Measurements from ENCODE around the gene TPST2. TPM values are rescaled to one million over a fixed set of nuclear protein-coding genes. Genes with fewer than 3 reads are reported as not detected.

TPST2 gene
- total and polyA plus RNA-seq, 9 of the 15 experiments (the other 6 are each of a cell fraction or from before 2014, with no cell fraction given) = 14.2 to 123 (median 60.1) TPM

DNA sequence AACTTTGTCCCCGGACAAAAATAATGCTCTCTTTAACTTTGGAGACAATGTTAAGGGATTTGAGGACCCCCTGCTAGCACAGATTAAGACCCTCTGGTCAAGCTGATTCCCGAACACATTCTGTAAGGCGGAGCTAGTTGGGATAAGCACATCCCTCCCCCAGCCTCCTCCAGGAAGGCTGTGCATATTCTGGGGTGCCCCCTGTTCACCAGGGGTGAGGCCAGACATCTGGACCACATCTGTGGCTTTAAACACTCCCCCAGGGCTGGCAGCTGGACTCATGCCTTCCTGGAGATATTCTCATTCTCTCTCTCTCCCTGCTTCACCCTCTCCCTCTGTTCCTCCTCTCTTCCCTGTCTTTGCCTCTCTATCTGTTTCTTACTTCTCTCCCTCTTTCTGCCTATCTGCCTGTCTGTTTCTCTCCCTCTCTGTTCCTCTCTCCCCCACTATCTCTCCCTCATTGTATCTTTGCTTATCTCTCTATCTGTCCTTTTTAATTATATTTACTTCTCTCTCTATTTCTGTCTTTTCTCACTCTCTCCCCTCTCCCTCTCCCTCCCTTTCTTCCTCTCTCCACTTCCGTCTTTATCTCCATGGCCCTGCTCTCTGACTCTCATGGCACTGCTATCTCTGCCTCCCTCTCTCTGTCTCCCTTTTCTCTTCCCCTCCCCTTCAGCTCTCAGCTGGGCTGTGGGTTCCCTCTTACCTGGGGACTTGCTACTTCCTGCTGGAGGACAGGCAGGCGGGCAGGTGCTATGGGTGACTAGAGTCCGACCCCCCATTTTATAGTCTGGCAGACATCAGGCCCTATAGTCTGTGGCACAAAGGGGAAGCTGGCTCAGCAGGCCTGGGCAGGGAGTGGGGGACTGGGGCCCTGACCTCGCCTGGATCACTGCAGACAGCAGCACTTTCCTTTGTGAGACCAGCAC is 27.6 kb upstream of the TPST2 start, which contains the start of gene CRYBB1 (continued):
- TF ChIP-seq, protein P1, sequence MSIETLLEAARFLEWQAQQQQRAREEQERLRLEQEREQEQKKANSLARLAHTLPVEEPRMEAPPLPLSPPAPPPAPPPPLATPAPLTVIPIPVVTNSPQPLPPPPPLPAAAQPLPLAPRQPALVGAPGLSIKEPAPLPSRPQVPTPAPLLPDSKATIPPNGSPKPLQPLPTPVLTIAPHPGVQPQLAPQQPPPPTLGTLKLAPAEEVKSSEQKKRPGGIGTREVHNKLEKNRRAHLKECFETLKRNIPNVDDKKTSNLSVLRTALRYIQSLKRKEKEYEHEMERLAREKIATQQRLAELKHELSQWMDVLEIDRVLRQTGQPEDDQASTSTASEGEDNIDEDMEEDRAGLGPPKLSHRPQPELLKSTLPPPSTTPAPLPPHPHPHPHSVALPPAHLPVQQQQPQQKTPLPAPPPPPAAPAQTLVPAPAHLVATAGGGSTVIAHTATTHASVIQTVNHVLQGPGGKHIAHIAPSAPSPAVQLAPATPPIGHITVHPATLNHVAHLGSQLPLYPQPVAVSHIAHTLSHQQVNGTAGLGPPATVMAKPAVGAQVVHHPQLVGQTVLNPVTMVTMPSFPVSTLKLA (conservative IDR thresholded peaks at IDR 0.05) = peak in 1 of 2 experiments; percentile 23; a peak in 1 of 4 replicates
- TF ChIP-seq, protein P2, sequence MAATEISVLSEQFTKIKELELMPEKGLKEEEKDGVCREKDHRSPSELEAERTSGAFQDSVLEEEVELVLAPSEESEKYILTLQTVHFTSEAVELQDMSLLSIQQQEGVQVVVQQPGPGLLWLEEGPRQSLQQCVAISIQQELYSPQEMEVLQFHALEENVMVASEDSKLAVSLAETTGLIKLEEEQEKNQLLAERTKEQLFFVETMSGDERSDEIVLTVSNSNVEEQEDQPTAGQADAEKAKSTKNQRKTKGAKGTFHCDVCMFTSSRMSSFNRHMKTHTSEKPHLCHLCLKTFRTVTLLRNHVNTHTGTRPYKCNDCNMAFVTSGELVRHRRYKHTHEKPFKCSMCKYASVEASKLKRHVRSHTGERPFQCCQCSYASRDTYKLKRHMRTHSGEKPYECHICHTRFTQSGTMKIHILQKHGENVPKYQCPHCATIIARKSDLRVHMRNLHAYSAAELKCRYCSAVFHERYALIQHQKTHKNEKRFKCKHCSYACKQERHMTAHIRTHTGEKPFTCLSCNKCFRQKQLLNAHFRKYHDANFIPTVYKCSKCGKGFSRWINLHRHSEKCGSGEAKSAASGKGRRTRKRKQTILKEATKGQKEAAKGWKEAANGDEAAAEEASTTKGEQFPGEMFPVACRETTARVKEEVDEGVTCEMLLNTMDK (IDR thresholded peaks at IDR 0.05; ENCODE audit: borderline replicate concordance, insufficient read depth, low read depth, low read length, poor library complexity, severe bottlenecking) = no peak
- TF ChIP-seq GTF2F1 (IDR thresholded peaks at IDR 0.05; ENCODE audit: low read depth, low read length) (no peak), NFE2L1 (tag; IDR thresholded peaks at IDR 0.05; ENCODE audit: borderline replicate concordance, low read depth) (no peak), ZKSCAN8 (CRISPR knock-in tag; IDR thresholded peaks at IDR 0.05) (no peak), CHD4 (IDR thresholded peaks at IDR 0.05; ENCODE audit: insufficient read depth, insufficient replicate concordance, low read depth, low read length, poor library complexity, severe bottlenecking) (no peak), SUPT5H (IDR thresholded peaks at IDR 0.05) (peak; percentile 48; the same call in 1 of the 2 replicates), TSC22D4 (tag; IDR thresholded peaks at IDR 0.05) (no peak), ZNF778 (CRISPR knock-in tag; IDR thresholded peaks at IDR 0.05) (no peak), ZNF224 (CRISPR knock-in tag; IDR thresholded peaks at IDR 0.05) (no peak), HDAC2 (IDR thresholded peaks at IDR 0.05) (peak; percentile 56; the same call in 1 of the 2 replicates), U2AF2 (optimal IDR thresholded peaks at IDR 0.05; ENCODE audit: low read depth, low read length) (no peak)
- TF ChIP-seq, protein P3, sequence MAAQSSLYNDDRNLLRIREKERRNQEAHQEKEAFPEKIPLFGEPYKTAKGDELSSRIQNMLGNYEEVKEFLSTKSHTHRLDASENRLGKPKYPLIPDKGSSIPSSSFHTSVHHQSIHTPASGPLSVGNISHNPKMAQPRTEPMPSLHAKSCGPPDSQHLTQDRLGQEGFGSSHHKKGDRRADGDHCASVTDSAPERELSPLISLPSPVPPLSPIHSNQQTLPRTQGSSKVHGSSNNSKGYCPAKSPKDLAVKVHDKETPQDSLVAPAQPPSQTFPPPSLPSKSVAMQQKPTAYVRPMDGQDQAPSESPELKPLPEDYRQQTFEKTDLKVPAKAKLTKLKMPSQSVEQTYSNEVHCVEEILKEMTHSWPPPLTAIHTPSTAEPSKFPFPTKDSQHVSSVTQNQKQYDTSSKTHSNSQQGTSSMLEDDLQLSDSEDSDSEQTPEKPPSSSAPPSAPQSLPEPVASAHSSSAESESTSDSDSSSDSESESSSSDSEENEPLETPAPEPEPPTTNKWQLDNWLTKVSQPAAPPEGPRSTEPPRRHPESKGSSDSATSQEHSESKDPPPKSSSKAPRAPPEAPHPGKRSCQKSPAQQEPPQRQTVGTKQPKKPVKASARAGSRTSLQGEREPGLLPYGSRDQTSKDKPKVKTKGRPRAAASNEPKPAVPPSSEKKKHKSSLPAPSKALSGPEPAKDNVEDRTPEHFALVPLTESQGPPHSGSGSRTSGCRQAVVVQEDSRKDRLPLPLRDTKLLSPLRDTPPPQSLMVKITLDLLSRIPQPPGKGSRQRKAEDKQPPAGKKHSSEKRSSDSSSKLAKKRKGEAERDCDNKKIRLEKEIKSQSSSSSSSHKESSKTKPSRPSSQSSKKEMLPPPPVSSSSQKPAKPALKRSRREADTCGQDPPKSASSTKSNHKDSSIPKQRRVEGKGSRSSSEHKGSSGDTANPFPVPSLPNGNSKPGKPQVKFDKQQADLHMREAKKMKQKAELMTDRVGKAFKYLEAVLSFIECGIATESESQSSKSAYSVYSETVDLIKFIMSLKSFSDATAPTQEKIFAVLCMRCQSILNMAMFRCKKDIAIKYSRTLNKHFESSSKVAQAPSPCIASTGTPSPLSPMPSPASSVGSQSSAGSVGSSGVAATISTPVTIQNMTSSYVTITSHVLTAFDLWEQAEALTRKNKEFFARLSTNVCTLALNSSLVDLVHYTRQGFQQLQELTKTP (IDR thresholded peaks at IDR 0.05; ENCODE audit: low read depth in 1 of 2, partially characterized antibody in 2 of 2) = peak; percentile 36 to 56
- TF ChIP-seq, protein P4, sequence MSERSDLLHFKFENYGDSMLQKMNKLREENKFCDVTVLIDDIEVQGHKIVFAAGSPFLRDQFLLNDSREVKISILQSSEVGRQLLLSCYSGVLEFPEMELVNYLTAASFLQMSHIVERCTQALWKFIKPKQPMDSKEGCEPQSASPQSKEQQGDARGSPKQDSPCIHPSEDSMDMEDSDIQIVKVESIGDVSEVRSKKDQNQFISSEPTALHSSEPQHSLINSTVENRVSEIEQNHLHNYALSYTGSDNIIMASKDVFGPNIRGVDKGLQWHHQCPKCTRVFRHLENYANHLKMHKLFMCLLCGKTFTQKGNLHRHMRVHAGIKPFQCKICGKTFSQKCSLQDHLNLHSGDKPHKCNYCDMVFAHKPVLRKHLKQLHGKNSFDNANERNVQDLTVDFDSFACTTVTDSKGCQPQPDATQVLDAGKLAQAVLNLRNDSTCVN (CRISPR knock-in tag; IDR thresholded peaks at IDR 0.05) = peak; percentile 81; the same call in 1 of the 2 replicates
- TF ChIP-seq, protein P5, sequence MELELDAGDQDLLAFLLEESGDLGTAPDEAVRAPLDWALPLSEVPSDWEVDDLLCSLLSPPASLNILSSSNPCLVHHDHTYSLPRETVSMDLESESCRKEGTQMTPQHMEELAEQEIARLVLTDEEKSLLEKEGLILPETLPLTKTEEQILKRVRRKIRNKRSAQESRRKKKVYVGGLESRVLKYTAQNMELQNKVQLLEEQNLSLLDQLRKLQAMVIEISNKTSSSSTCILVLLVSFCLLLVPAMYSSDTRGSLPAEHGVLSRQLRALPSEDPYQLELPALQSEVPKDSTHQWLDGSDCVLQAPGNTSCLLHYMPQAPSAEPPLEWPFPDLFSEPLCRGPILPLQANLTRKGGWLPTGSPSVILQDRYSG (tag; conservative IDR thresholded peaks at IDR 0.05; ENCODE audit: low read depth) = no peak
